OCI-M2 (cell line): ENCODE measurements around the gene CRYBG1.

ENCODE experiments used
- DNase-seq: peaks from one replicate; lab custom pipeline; 2025; ENCODE audit not compliant: unreplicated experiment; lab: John Stamatoyannopoulos, UW

Gene CRYBG1

GRCh38 chr6:106456756-106457155 lies 96.2 kb downstream of the CRYBG1 start:
- no peak for DNase-seq

- no peak for DNase-seq
Observed at GRCh38 chr6:106458021-106458986, 97.8 kb downstream of the CRYBG1 start.

GRCh38 chr6:106460481-106460880 lies 100.0 kb downstream of the CRYBG1 start:
- DNase-seq, result no peak

GRCh38 chr6:106461084-106461483 lies 100.6 kb downstream of the CRYBG1 start:
- no peak for DNase-seq

GRCh38 chr6:106462923-106463557 lies 102.5 kb downstream of the CRYBG1 start:
- DNase-seq, result no peak

DNA sequence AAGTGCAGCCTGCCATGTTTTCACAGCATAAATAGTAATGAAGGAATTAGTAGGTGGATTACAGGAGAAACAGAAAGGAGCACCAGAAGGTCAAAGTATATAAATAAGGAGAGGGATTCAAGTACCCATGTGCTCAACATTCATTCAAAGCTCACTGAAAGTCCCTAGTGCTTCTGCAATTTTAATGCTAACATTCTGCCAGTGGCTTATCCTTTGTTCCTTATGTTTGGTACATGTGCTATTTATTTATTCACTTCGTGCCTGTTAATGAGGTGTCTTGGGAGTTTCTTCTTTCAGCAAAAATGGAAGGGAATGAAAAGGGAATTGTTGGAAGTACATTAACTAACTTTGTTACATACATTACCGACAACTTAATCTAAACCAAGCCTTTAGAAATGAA lies 105.7 kb downstream of the CRYBG1 start:
- DNase-seq, result no peak

DNA sequence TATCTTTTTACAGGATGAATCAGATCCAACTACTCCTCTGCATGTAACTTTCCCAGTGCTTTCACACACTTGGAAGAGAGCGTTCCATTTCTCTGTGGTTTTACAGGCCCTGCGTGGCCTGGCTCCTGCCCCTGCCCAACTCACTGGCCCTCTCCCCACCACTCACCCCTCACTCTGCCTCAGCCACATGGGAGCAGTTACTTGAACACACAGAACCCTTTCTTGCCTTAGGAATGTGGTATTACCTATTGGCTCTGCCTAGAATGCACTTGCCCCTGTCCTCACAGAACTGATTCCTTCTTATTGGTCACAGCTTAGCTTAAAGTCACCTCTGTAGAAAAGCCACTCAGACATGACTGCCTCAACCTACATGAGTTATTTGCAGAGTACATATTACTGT lies 108.4 kb downstream of the CRYBG1 start:
- DNase-seq, result no peak

DNA sequence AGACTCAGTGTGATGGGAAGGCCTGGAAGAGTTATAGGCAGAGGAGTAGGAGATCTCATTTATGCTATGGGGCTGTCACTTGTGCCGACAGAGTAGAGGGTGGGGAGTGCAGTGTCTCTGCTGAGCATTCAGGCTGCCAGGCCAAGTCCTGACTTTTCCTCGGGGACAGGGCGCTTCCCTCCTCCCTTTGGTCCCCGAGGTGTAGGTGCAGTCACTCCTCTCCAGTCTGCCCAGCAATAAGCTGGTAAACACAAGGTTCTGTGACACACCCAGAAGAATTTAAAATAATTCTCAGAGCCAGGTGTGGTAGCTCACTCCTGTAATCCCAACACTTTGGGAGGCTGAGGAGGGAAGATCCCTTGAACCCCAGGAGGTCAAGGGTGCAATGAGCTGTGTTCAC lies 109.4 kb downstream of the CRYBG1 start:
- no peak for DNase-seq

GRCh38 chr6:106470316-106470715 lies 109.8 kb downstream of the CRYBG1 start:
- DNase-seq, result no peak

- no peak for DNase-seq
Observed at GRCh38 chr6:106470811-106471210, 110.3 kb downstream of the CRYBG1 start.

- no peak for DNase-seq
Observed at GRCh38 chr6:106473812-106474211, 113.3 kb downstream of the CRYBG1 start.

DNA sequence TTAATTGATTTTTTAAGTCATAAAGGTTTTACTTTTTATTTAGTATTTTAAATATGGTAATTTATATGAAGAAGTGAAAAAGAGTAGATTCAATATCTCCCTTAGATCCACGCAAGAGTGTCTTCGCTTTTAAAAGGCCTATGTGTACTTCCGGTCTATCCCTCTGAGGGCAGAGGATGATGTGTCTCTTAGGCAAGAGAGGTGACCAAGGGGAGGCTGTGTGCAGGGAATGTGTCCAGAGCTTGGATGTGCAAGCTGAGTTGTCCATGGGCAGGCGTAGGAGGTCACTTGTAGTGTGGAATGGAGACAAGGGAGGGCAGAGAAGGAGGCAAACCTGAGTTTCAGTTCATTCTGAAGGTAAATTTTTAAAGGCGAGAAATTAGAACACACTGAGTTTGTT lies 113.9 kb downstream of the CRYBG1 start:
- no peak for DNase-seq

DNA sequence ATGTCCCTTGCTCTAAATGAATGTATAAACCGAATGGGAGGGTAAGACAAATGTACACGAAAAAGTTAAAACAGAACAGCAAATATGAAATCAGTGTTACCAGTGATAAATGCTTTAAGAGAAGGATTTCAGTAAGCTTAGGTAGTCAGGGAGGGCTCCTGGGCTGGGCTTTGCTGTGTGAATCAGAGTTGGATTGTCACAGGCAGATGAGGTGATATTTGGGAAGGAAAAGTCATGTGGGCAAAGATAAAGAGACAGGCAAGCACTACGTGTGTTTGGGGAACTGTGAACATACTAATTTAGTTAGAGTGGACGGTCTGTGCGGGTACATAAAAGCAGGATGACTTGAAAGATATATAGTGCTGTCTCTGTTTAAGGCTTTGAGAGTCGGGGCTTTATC lies 114.8 kb downstream of the CRYBG1 start:
- no peak for DNase-seq

GRCh38 chr6:106476331-106477105 lies 116.0 kb downstream of the CRYBG1 start:
- DNase-seq, result no peak

- DNase-seq, result no peak
Observed at GRCh38 chr6:106477146-106477545, 116.6 kb downstream of the CRYBG1 start.

DNA sequence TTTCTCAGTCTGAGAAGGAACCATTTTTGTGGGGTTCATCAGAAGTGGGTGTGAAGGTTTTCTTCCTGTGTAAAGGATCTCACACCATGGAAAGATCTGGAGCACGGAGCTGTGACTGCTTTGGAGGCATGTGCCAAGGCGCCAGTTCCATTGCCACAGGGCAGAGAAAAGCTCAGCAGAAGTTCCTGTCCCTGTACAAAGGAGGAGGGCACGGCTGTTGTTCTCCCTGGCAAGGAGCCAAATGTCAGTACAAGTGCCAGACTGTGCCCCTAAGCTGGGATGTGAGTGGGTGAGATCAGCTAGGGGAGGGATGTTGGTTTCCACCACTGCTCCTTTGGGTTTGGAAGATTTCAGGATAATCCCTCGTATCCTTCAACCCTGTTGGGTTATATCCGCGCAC lies 117.3 kb downstream of the CRYBG1 start:
- no peak for DNase-seq

GRCh38 chr6:106486236-106486635 lies 125.7 kb downstream of the CRYBG1 start:
- DNase-seq, result no peak

DNA sequence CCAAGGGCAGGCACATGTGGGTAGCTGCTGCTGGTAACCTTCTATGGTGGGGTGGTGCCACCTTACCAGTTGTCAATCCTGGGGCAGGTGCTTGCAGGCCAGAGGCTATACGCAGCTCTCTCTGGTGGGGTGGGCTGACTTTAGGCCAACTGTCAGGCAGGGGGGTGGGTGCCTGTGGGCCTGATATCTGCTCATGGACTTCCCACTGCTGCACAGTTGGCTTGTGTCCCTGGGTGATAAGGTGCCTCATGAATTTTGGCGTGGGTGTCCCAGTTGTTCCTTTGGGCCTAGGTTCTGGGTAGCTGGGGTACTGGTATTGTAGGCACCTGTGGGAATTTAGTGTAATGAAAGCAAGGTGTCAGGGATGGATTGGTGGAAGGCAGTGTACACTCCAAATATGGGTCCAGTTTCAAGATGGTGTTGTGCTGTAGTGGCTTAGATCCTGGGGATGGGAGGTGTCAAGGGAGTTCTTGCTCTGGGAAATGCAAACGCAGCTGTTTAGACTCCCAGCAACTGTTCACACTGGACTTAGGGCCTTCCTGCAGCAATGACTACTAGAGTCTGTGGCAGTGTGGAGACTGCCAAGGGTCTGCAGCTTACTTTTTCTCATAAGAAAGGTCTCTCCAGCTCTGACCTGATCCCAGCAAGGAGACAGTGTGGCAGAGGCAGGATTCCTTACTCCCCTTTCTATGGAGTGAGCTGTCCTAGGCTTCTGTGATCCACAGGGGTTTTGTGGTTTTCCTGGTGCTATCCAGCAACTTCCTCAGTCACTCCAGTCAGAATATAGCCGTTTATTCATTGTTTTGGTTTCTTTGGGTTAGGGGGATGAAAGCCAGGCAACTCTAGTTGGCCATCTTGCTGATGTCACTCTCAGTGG lies 128.2 kb downstream of the CRYBG1 start:
- no peak for DNase-seq

DNA sequence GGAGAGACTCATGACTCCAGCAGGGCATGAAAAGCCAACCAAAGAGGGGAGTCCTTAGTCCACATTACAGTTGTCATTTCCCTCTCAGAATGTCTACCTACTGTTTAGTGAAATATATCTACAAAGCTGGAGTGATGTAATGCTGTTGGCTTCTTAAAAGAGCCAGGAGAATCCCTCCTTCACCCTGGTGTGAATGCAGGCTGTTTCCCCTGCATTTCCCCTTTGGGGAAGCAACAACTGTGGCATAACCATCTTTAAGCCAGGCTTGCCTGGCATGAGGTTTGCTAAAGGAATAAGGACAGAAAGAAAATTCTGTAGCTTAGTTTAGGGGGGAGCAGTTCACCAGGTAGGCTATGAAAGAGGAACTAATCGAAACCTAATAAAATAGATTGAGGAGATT lies 129.5 kb downstream of the CRYBG1 start:
- DNase-seq, result no peak

DNA sequence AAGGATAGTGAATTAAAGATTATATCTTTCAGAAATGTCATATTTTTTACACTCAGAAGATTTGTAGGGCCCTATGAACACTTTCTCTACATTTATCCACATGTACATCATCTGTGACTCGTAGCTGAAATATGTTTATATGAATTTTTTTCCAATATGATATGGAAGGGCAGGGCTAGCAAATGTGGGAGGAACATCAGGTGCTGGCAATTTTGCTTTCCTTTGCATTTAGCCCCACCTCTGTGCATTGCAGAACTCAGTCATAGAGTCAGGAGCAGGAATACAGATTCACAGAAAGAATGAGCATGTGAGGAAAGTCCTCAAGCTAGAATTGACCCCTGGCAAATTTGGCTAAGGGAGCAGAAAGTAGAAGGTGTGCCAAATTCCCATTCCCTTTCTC lies 129.9 kb downstream of the CRYBG1 start:
- no peak for DNase-seq

DNA sequence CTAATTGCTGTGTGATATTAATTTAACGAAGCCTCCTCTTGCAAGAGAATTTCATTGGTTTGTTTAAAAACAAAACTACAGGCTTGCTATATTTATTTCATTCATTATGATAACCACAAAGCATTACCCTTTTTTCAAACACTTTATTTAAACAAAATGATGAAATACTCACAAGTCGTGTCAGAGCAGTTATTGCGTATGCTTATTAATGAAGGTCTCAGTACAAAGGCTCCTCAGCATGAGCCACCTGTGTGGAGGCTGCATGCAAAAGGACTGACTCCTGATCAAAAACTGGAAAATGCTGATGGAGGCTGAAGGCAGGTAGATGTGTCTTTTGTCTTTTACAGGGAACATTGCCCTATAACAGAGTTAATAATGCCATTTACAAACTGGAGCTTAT lies 130.5 kb downstream of the CRYBG1 start:
- DNase-seq, result no peak
